ENCODE data around the gene STYXL2.

DNA sequence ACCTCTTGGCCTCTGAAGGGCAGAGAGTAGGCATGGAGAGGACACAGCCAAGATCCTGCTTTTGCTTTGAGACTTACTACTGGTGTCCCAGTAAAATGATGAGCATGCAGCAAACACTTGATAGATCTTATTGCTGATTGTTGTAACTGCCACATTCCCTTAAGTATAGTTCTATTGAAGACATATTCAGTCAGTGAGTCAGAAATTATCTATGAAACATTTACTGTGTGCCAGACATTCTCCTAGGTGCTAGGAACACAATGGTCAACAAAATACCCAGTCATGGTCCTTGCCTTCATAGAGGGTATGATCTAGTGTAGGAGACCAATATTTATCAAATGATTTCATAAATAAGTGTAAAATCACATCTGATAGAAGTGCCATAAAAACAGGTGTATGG is 13.6 kb downstream of the STYXL2 start:
- TF ChIP-seq, protein P1, sequence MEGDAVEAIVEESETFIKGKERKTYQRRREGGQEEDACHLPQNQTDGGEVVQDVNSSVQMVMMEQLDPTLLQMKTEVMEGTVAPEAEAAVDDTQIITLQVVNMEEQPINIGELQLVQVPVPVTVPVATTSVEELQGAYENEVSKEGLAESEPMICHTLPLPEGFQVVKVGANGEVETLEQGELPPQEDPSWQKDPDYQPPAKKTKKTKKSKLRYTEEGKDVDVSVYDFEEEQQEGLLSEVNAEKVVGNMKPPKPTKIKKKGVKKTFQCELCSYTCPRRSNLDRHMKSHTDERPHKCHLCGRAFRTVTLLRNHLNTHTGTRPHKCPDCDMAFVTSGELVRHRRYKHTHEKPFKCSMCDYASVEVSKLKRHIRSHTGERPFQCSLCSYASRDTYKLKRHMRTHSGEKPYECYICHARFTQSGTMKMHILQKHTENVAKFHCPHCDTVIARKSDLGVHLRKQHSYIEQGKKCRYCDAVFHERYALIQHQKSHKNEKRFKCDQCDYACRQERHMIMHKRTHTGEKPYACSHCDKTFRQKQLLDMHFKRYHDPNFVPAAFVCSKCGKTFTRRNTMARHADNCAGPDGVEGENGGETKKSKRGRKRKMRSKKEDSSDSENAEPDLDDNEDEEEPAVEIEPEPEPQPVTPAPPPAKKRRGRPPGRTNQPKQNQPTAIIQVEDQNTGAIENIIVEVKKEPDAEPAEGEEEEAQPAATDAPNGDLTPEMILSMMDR (IDR thresholded peaks at IDR 0.05; ENCODE audit: low read depth, low read length) = no peak
- TF ChIP-seq MYC (IDR thresholded peaks at IDR 0.05; ENCODE audit: low read depth, low read length) = no peak
- no peak for TF ChIP-seq POLR2A (IDR thresholded peaks at IDR 0.05; ENCODE audit: extremely low read depth, insufficient read length)
- TF ChIP-seq, protein P2, sequence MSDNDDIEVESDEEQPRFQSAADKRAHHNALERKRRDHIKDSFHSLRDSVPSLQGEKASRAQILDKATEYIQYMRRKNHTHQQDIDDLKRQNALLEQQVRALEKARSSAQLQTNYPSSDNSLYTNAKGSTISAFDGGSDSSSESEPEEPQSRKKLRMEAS (IDR thresholded peaks at IDR 0.05; ENCODE audit: low read depth, low read length) = no peak
